Left kidney (tissue), 8 donors: ENCODE data around the gene HLA-DMA. TPM values are rescaled to one million over a fixed set of nuclear protein-coding genes. Genes with fewer than 3 reads are reported as not detected.
A peak's percentile ranks its signal among the peaks of the same experiment; 100 is the strongest.

Experiments
- DNase-seq: peaks from one replicate; pipeline ENCODE4 v3.0.0-alpha.2; 2013
- long read RNA-seq, 8 donors: transcript quantifications; one replicate each; lab custom pipeline, GENCODE V29; 2026
- polyA plus RNA-seq: library from polyadenylated mRNA; unstranded; fragments of 120-200 nt; gene quantifications from one replicate; pipeline ENCODE4 v1.2.1, GENCODE V29; 2013; ENCODE audit not compliant: insufficient read length

Gene HLA-DMA
- 14.7 TPM for polyA plus RNA-seq
- long read RNA-seq, donor 1, transcript HLA-DMA-201 (5 exons, 1,123 nt), result major isoform, 5 of 37 reads
- long read RNA-seq, donor 1, partial matches to known transcripts, result 29 of 37 reads
- long read RNA-seq, donor 1, other reads (novel, unspliced or antisense), result 0 of 37 reads
- long read RNA-seq, donor 2, transcript HLA-DMA-201 (5 exons, 1,123 nt), result major isoform, 10 of 12 reads
- long read RNA-seq, donor 2, partial matches to known transcripts, result 0 of 12 reads
- long read RNA-seq, donor 2, other reads (novel, unspliced or antisense), result 0 of 12 reads
- long read RNA-seq, donor 3, transcript HLA-DMA-201 (5 exons, 1,123 nt), result major isoform, 5 of 6 reads
- long read RNA-seq, donor 3, partial matches to known transcripts, result 0 of 6 reads
- long read RNA-seq, donor 3, other reads (novel, unspliced or antisense), result 0 of 6 reads
- long read RNA-seq, donor 4, partial matches to known transcripts, result 0 of 2 reads
- long read RNA-seq, donor 4, other reads (novel, unspliced or antisense), result 0 of 2 reads
- long read RNA-seq, donor 5, transcript HLA-DMA-201 (5 exons, 1,123 nt), result major isoform, 14 of 33 reads
- long read RNA-seq, donor 5, transcript HLA-DMA-209 (2 exons, 657 nt), result minor isoform, 11 of 33 reads
- long read RNA-seq, donor 5, partial matches to known transcripts, result 7 of 33 reads
- long read RNA-seq, donor 5, other reads (novel, unspliced or antisense), result 0 of 33 reads
- long read RNA-seq, donor 6, partial matches to known transcripts, result 0 of 6 reads
- long read RNA-seq, donor 6, other reads (novel, unspliced or antisense), result 0 of 6 reads
- long read RNA-seq, donor 7, transcript HLA-DMA-201 (5 exons, 1,123 nt), result major isoform, 9 of 13 reads
- long read RNA-seq, donor 7, partial matches to known transcripts, result 0 of 13 reads
- long read RNA-seq, donor 7, other reads (novel, unspliced or antisense), result 0 of 13 reads
- long read RNA-seq, donor 8, partial matches to known transcripts, result 0 of 4 reads
- long read RNA-seq, donor 8, other reads (novel, unspliced or antisense), result 0 of 4 reads

GRCh38 chr6:32952817-32953739 is at the start of gene HLA-DMA:
Gene HLA-DMA (minus strand): TSS chr6:32953097. CDS start chr6:32953036, 61 bp downstream.
- peak; percentile 70 for DNase-seq

DNA sequence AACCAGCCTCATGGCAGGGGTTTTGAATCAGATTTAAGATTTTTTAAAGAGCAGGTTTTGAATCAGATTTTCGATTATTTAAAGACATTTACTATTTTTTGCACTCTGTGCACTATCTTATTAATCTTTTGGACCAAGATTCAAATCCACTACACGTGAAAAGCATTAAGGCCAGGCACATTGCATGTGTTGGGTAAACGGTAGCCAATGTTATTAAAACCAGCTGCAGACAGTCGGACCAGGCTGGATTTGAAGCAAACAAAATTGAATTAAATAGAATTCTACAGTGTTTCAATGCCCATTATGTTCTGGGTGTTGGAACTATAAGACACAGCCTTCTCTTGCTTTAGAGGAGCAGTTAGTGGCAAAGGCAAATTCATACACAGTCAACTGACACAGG is 48.8 kb upstream of the HLA-DMA start:
- no peak for DNase-seq

GRCh38 chr6:33000055-33000454 is 47.2 kb upstream of the HLA-DMA start:
- DNase-seq, result peak; percentile 29

GRCh38 chr6:32995448-32995847 is 42.6 kb upstream of the HLA-DMA start:
- DNase-seq, result no peak

- DNase-seq, result no peak
Measured at GRCh38 chr6:32993363-32993973, 40.6 kb upstream of the HLA-DMA start.

GRCh38 chr6:32991972-32992371 is 39.1 kb upstream of the HLA-DMA start:
- DNase-seq, result no peak

GRCh38 chr6:32989368-32989767 is 36.5 kb upstream of the HLA-DMA start:
- DNase-seq, result no peak

GRCh38 chr6:32984622-32985389 is 31.9 kb upstream of the HLA-DMA start:
- peak; percentile 89 for DNase-seq

- DNase-seq, result no peak
Measured at GRCh38 chr6:32983964-32984621, 31.2 kb upstream of the HLA-DMA start.

- DNase-seq, result no peak
Measured at GRCh38 chr6:32983493-32983848, 30.6 kb upstream of the HLA-DMA start.

DNA sequence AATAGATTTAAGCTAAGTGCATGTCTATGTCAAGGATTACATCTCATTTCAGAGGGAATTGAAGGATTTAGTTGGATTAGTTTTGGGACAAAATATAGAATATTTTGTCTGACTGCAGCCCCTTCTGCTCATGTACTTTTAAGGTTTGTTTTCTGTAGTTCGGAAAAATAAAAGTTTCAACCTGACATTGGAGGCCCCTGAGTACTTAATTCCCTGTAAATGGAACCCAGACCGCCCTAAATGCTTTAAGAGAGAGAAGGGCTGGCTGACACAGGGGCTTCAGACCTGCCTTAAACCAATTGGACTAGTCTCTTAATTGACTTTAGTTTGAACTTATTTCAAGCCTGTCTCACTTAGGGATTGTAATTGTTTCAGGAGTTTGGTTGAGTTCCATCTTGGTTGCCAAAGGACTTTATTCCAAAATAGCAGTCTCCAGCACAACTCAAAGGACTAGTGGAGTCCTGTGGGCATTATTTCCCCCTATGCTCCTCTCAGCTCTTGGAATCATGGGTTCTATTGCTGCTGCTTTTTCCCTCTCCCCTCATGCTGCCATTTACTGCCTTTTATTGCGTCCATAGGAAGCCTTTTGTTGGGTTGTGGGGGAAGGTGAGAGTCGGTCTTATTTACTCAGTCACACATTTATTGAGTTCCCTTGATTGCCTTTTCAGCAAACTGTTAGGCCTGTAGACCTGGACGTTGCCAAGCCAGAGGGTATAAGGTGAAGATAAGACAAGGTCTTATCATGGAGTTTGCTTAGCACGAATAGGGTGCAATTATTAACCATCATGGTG is 30.0 kb upstream of the HLA-DMA start:
- no peak for DNase-seq

DNA sequence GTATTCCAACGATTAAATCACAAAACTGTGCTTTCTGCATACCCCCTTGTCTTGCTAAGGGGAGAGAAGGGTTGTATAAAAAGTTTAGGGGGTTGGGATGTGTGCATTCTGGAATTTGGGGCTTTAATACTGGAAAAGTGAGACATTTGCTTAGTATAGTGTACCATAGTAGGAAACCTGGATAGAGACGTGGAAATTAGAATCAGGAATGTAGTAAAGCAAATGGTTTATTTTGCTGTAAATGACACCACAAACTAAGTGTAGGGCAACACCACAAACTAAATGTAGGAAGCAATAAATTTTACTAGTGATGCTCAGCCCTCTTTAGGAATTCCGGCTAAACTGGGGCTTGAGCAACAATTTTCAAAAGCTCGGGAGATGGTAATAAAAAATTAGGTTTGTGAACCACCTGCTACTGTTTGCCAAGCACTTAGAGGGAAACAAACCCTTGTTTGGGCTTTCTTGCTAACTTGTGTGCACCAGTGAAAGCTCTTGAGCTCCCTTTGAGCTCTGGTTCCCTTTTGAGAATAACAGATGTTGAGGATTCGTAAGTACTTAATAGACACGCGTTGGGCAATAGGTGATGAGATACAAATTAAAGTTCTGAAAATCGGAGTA is 29.3 kb upstream of the HLA-DMA start:
- no peak for DNase-seq

DNA sequence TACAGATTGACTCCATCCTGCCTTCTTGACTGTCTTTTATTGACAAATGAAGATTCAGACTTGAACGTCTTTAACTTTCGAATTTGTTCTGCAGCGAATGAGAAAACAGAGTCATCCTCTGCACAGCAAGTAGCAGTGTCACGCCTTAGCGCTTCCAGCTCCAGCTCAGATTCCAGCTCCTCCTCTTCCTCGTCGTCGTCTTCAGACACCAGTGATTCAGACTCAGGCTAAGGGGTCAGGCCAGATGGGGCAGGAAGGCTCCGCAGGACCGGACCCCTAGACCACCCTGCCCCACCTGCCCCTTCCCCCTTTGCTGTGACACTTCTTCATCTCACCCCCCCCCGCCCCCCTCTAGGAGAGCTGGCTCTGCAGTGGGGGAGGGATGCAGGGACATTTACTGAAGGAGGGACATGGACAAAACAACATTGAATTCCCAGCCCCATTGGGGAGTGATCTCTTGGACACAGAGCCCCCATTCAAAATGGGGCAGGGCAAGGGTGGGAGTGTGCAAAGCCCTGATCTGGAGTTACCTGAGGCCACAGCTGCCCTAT is 27.7 kb upstream of the HLA-DMA start:
- DNase-seq, result no peak

DNA sequence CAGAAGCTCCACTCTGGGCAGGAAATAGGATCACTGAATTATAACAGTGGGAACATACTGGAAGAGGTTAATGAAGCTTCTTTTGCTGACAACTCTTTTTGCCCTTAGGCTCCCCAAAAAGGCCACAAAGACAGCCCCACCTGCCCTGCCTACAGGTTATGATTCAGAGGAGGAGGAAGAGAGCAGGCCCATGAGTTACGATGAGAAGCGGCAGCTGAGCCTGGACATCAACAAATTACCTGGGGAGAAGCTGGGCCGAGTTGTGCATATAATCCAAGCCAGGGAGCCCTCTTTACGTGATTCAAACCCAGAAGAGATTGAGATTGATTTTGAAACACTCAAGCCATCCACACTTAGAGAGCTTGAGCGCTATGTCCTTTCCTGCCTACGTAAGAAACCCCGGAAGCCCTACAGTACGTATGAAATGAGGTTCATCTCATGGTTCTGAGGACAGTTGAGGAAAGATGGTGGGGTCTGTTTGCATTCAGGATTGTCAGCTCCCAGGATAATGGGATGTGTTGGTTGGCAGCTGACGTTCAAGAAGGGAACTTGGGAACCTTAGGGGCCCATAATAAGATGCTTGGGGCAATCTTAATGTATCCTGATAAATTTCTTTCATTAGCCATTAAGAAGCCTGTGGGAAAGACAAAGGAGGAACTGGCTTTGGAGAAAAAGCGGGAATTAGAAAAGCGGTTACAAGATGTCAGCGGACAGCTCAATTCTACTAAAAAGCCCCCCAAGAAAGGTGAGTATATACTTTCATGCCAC is 27.0 kb upstream of the HLA-DMA start:
- no peak for DNase-seq

GRCh38 chr6:32977953-32978324 is 25.0 kb upstream of the HLA-DMA start:
- no peak for DNase-seq

DNA sequence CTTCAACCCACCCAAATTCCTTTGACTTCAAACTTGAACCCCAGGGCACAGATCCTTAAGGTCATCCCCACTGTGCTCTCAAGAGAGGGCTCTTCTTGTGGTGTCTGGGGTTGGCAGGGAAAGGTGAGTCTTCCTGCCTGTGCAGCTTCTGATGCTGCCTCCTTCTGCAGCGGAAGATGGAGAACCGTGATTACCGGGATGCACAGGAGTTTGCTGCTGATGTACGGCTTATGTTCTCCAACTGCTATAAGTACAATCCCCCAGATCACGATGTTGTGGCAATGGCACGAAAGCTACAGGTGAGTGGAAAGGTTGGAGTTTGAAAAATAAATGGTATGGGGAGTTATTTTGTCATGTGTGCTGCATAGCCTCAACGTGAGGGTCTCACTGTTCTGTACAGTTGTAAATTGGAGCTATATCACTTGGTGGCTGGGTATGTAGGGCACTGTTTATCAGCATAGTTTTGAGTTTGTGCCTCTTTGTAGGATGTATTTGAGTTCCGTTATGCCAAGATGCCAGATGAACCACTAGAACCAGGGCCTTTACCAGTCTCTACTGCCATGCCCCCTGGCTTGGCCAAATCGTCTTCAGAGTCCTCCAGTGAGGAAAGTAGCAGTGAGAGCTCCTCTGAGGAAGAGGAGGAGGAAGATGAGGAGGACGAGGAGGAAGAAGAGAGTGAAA is 24.5 kb upstream of the HLA-DMA start:
- DNase-seq, result no peak
